ENCODE results near the gene MXD1. TPM values are rescaled to one million over a fixed set of nuclear protein-coding genes. Genes with fewer than 3 reads are reported as not detected.

Gene MXD1
- total and polyA plus RNA-seq, 4 donors = 4.0 to 63.7 (median 38.2) TPM

DNA sequence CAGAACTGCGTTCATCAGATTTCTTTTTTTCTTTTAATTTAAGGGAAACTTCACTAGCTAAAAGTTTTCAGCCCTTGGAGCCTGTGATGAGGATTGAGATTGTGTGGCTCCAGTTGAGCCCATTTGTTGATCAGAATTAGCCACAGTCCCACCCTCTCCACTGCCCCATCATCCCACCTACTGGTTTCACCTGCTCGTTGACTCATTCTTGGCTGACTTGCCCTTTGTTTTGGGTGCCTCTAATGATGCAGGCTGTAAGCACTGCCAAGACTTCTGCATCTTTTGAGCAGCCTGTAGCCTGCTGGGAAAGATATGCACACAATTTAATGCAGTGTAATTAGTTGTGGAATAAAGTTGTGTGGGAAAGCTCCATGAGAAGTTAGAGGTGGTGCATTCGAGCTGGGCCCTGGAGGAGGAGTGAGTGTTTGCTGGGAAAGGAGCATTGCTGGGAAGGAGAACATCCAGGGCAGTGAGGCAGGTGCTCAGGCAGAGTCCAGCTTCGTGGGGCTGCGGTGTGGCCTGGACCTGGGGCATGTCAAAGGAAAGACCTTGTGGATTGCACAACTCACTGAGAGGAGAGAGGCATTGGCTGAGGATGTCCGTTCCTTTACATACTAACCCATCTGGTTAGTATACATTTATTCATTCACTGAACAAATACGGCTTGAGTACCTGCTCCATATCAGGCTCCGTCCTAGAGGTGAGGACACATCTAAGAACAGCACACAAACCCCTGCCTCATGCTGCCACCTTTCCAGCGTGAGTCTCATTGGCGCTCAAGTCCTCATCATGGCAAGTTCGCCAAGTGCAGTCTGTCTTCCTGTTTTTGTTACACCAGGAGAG, 28.3 kb downstream of the MXD1 start:
- H3K4me3 ChIP-seq = no peak overlapping the region
- no peaks in the 10 kb centered on the region for H3K27me3 ChIP-seq (ENCODE audit: control insufficient read depth in 3 of 3, insufficient read depth in 3 of 3, low read length in 2 of 3)
- H3K4me1 ChIP-seq (ENCODE audit: control insufficient read depth in 5 of 5, insufficient read depth in 5 of 5, low read length in 5 of 5) = no peaks in the 10 kb centered on the region
- no peak for DNase-seq
- no peak for ATAC-seq (ENCODE audit: insufficient read depth, low FRiP score)
- 66 to 68% methylated on average over 11 of the region's 11 CpGs for WGBS, 2 donors
- TF ChIP-seq, protein P1, sequence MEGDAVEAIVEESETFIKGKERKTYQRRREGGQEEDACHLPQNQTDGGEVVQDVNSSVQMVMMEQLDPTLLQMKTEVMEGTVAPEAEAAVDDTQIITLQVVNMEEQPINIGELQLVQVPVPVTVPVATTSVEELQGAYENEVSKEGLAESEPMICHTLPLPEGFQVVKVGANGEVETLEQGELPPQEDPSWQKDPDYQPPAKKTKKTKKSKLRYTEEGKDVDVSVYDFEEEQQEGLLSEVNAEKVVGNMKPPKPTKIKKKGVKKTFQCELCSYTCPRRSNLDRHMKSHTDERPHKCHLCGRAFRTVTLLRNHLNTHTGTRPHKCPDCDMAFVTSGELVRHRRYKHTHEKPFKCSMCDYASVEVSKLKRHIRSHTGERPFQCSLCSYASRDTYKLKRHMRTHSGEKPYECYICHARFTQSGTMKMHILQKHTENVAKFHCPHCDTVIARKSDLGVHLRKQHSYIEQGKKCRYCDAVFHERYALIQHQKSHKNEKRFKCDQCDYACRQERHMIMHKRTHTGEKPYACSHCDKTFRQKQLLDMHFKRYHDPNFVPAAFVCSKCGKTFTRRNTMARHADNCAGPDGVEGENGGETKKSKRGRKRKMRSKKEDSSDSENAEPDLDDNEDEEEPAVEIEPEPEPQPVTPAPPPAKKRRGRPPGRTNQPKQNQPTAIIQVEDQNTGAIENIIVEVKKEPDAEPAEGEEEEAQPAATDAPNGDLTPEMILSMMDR (IDR thresholded peaks at IDR 0.05; ENCODE audit: control extremely low read depth, extremely low read depth) = no peak
- H3K9me3 ChIP-seq (ENCODE audit: control insufficient read depth in 4 of 4, insufficient read depth in 3 of 4, low read length in 3 of 4) = peaks cover 0 to 2% (median 0%) of the 10 kb centered on the region in 4 donors
- H3K9ac ChIP-seq (ENCODE audit: insufficient read depth in 1 of 2, low read length in 2 of 2) = no peak overlapping the region
- H3K36me3 ChIP-seq (ENCODE audit: control insufficient read depth in 4 of 4, insufficient read depth in 4 of 4, low read length in 4 of 4) = peaks cover under 1 to 17% (median 6%) of the 10 kb centered on the region in 4 donors
- H3K27ac ChIP-seq (ENCODE audit: low read depth in 1 of 2, low read length in 1 of 2) = peak overlapping the region in 1 of 2 donors; percentile 58

DNA sequence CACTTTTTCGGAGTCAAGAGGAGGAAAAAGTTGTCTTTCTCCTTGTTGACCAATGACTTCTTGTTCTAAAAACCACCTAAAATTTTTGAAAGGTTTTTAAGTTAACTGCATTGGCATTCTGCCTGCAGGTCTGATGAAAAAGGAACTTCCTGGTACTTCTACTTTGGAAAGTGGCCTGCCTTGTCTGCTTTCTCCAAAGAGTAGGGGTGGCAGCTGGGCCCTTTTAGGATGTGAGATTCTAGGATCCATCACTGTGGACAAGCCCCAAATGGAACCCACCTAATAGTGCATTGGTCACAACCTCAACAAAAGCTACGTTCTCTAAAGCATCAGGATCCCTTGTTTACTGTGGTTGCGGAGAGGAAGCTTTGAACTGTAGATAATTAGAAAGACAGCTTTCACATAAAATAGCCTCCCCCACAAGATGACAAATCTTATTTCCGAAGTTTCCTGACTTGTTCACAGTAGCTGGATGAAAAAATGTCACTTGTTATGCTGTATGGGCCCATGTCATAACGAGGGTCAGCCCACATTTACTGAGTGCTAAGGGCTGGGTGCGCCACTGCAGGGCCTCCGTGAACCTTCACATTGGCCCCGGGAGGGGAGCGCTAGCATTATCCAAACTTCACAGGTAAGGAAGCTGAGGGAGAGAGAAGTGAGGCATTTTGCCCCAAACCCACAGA, 29.1 kb downstream of the MXD1 start:
- Histone ChIP-seq H3K27me3 (ENCODE audit: control insufficient read depth in 3 of 3, insufficient read depth in 3 of 3, low read length in 2 of 3) (no peaks in the 10 kb centered on the region), H3K9ac (ENCODE audit: insufficient read depth in 1 of 2, low read length in 2 of 2) (no peak overlapping the region), H3K9me3 (ENCODE audit: control insufficient read depth in 4 of 4, insufficient read depth in 3 of 4, low read length in 3 of 4) (peaks cover 0 to 2% (median 0%) of the 10 kb centered on the region in 4 donors), H3K4me3 (no peak overlapping the region), H3K27ac (ENCODE audit: low read depth in 1 of 2, low read length in 1 of 2) (peak overlapping the region in 1 of 2 donors; percentile 58), H3K36me3 (ENCODE audit: control insufficient read depth in 4 of 4, insufficient read depth in 4 of 4, low read length in 4 of 4) (peaks cover 0 to 12% (median 3%) of the 10 kb centered on the region in 4 donors), H3K4me1 (ENCODE audit: control insufficient read depth in 5 of 5, insufficient read depth in 5 of 5, low read length in 5 of 5) (no peaks in the 10 kb centered on the region)
- TF ChIP-seq, protein P1 (IDR thresholded peaks at IDR 0.05; ENCODE audit: control extremely low read depth, extremely low read depth) = no peak
- DNase-seq (no peak), ATAC-seq (ENCODE audit: insufficient read depth, low FRiP score) (no peak)
- 46 to 73% methylated on average over 9 of the region's 9 CpGs for WGBS, 2 donors

DNA sequence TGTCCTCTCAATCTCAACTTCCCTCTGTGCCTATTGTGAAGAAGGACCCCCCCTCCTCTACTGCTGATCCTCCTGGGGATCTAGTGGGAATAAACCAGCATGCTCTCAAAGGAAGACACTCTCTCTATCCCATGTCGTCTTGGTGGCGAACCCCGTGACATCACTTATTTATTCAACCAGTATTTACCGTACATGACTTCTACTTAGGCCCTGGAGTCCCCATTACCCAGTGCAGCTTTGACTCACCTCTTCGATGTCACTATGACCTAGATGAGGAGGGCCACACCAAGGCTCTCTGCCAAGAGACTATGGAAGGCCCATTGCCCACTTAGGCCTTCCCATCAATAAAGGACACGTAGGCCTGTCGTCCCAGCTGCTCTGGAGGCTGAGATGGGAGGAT, 29.8 kb downstream of the MXD1 start:
- H3K9me3 ChIP-seq (ENCODE audit: control insufficient read depth in 4 of 4, insufficient read depth in 3 of 4, low read length in 3 of 4) = no peaks in the 10 kb centered on the region
- 95 to 97% methylated on average over 7 of the region's 7 CpGs for WGBS, 2 donors
- H3K4me1 ChIP-seq (ENCODE audit: control insufficient read depth in 5 of 5, insufficient read depth in 5 of 5, low read length in 5 of 5) = no peaks in the 10 kb centered on the region
- ATAC-seq (ENCODE audit: insufficient read depth, low FRiP score) (no peak), DNase-seq (no peak)
- H3K9ac ChIP-seq (ENCODE audit: insufficient read depth in 1 of 2, low read length in 2 of 2) = no peak overlapping the region
- H3K4me3 ChIP-seq = no peak overlapping the region
- H3K36me3 ChIP-seq (ENCODE audit: control insufficient read depth in 4 of 4, insufficient read depth in 4 of 4, low read length in 4 of 4) = peaks cover 0 to 10% (median 3%) of the 10 kb centered on the region in 4 donors
- H3K27me3 ChIP-seq (ENCODE audit: control insufficient read depth in 3 of 3, insufficient read depth in 3 of 3, low read length in 2 of 3) = no peaks in the 10 kb centered on the region
- TF ChIP-seq, protein P1 (IDR thresholded peaks at IDR 0.05; ENCODE audit: control extremely low read depth, extremely low read depth) = no peak
- no peak overlapping the region for H3K27ac ChIP-seq (ENCODE audit: low read depth in 1 of 2, low read length in 1 of 2)
